ENCODE data around the gene ZNF469. TPM values are rescaled to one million over a fixed set of nuclear protein-coding genes. Genes with fewer than 3 reads are reported as not detected.

ZNF469 gene
- polyA plus RNA-seq, 1 donor (not counting 4 experiments of a cell fraction or from before 2014, with no cell fraction given), result not detected

DNA sequence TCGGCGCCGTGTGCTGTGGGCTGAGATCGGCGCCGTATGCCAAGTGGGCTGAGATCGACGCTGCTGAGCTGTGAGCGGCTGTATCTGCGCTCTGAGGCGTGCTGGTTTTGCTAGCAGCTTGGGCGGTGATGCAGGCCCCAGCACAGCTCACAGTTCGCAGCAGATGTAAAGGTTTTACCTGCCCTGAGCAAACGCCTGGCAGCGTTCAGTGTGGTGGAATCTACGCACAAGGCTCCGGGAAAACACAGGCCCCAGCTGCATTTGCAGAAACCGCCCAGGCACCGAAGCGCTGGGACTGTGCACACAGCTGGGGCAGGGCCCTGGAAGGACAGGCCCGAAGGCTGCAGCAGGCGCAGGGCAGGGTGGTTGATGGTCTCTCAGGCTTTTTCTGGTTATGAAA is 8.0 kb upstream of the ZNF469 start:
- Histone ChIP-seq H3K9me1 (ENCODE audit: control insufficient read depth, extremely low read depth, insufficient read depth, low read length) (no peaks in the 10 kb centered on the region), H3K9me3 (ENCODE audit: control insufficient read depth, low read depth, low read length) (peaks cover 4% of the 10 kb centered on the region), H3K4me3 (ENCODE audit: control insufficient read depth in 2 of 3, extremely low read depth in 1 of 3, insufficient read depth in 2 of 3, low read depth in 1 of 3, low read length in 3 of 3) (no peak overlapping the region), H3K9ac (ENCODE audit: control insufficient read depth, extremely low read depth, insufficient read depth, low read length) (no peak overlapping the region), H2AFZ (ENCODE audit: control insufficient read depth, low read length) (no peak overlapping the region), H3K4me1 (ENCODE audit: control insufficient read depth, extremely low read depth, insufficient read depth, low read length) (no peaks in the 10 kb centered on the region), H3K36me3 (ENCODE audit: control insufficient read depth in 2 of 2, extremely low read depth in 1 of 2, insufficient read depth in 2 of 2, low read length in 2 of 2) (no peaks in the 10 kb centered on the region), H3K79me2 (ENCODE audit: control insufficient read depth, insufficient read depth, low read length) (no peaks in the 10 kb centered on the region), H3K27me3 (ENCODE audit: control insufficient read depth, extremely low read depth, insufficient read depth, low read length) (no peaks in the 10 kb centered on the region), H4K20me1 (ENCODE audit: control insufficient read depth, extremely low read depth, insufficient read depth, low read length) (no peaks in the 10 kb centered on the region), H3K4me2 (ENCODE audit: control insufficient read depth, extremely low read depth, insufficient read depth, low read depth, low read length) (no peak overlapping the region), H3K27ac (ENCODE audit: control insufficient read depth, insufficient read depth, low read length) (no peak overlapping the region)
- dilution Hi-C loops (cut with MboI; ENCODE audit: extremely low pct_ligation_motif_present, low sequenced_read_pairs), result no loop called here
- FAIRE-seq (no peak), DNase-seq (ENCODE audit: low read depth, low spot score) (no peak)
- TF ChIP-seq EZH2 (IDR thresholded peaks at IDR 0.05; ENCODE audit: low read length) (no peak), CTCF (optimal IDR thresholded peaks at IDR 0.05 in 1 of 3, IDR thresholded peaks at IDR 0.05 in 1 of 3, conservative IDR thresholded peaks at IDR 0.05 in 1 of 3; ENCODE audit: extremely low read depth in 1 of 3, insufficient read depth in 2 of 3, low read length in 3 of 3) (no peak)

GRCh38 chr16:88375236-88375975 is 7.4 kb upstream of the ZNF469 start:
- no peak overlapping the region for H2AFZ ChIP-seq (ENCODE audit: control insufficient read depth, low read length)
- no peaks in the 10 kb centered on the region for H3K27me3 ChIP-seq (ENCODE audit: control insufficient read depth, extremely low read depth, insufficient read depth, low read length)
- H3K4me2 ChIP-seq (ENCODE audit: control insufficient read depth, extremely low read depth, insufficient read depth, low read depth, low read length), result no peak overlapping the region
- no peak overlapping the region for H3K9ac ChIP-seq (ENCODE audit: control insufficient read depth, extremely low read depth, insufficient read depth, low read length)
- no peak overlapping the region for H3K4me3 ChIP-seq (ENCODE audit: control insufficient read depth in 2 of 3, extremely low read depth in 1 of 3, insufficient read depth in 2 of 3, low read depth in 1 of 3, low read length in 3 of 3)
- no peak overlapping the region for H3K27ac ChIP-seq (ENCODE audit: control insufficient read depth, insufficient read depth, low read length)
- DNase-seq (ENCODE audit: low read depth, low spot score), result no peak
- dilution Hi-C loops (cut with MboI; ENCODE audit: extremely low pct_ligation_motif_present, low sequenced_read_pairs), result no loop called here
- H4K20me1 ChIP-seq (ENCODE audit: control insufficient read depth, extremely low read depth, insufficient read depth, low read length), result no peaks in the 10 kb centered on the region
- no peaks in the 10 kb centered on the region for H3K9me1 ChIP-seq (ENCODE audit: control insufficient read depth, extremely low read depth, insufficient read depth, low read length)
- H3K36me3 ChIP-seq (ENCODE audit: control insufficient read depth in 2 of 2, extremely low read depth in 1 of 2, insufficient read depth in 2 of 2, low read length in 2 of 2), result no peaks in the 10 kb centered on the region
- FAIRE-seq, result no peak
- H3K4me1 ChIP-seq (ENCODE audit: control insufficient read depth, extremely low read depth, insufficient read depth, low read length), result no peaks in the 10 kb centered on the region
- H3K9me3 ChIP-seq (ENCODE audit: control insufficient read depth, low read depth, low read length), result peaks cover 5% of the 10 kb centered on the region
- no peak for TF ChIP-seq EZH2 (IDR thresholded peaks at IDR 0.05; ENCODE audit: low read length)
- no peak for TF ChIP-seq CTCF (optimal IDR thresholded peaks at IDR 0.05 in 1 of 3, IDR thresholded peaks at IDR 0.05 in 1 of 3, conservative IDR thresholded peaks at IDR 0.05 in 1 of 3; ENCODE audit: extremely low read depth in 1 of 3, insufficient read depth in 2 of 3, low read length in 3 of 3)
- H3K79me2 ChIP-seq (ENCODE audit: control insufficient read depth, insufficient read depth, low read length), result no peaks in the 10 kb centered on the region
